SW 1271 (cell line): Measurements from ENCODE around the gene FAM50B.

Experiments used
- DNase-seq, 2 experiments: peaks; one replicate each; lab custom pipeline; 2025; lab: John Stamatoyannopoulos, UW

Gene FAM50B

GRCh38 chr6:3893917-3894316 lies 44.7 kb downstream of the FAM50B start:
- DNase-seq: no peak

GRCh38 chr6:3894590-3895311 lies 45.6 kb downstream of the FAM50B start:
- no peak for DNase-seq

- no peak for DNase-seq
Measured at GRCh38 chr6:3895312-3895653, 46.1 kb downstream of the FAM50B start.

- no peak for DNase-seq
Measured at GRCh38 chr6:3895805-3896204, 46.6 kb downstream of the FAM50B start.

GRCh38 chr6:3898265-3898994 lies 49.3 kb downstream of the FAM50B start:
- no peak for DNase-seq

GRCh38 chr6:3899061-3899460 lies 49.9 kb downstream of the FAM50B start:
- DNase-seq: no peak

- no peak for DNase-seq
Measured at GRCh38 chr6:3899970-3900439, 50.8 kb downstream of the FAM50B start.
